Thoracic aorta (tissue), 2 donors: ENCODE measurements around the gene TFEB. TPM values are rescaled to one million over a fixed set of nuclear protein-coding genes. Genes with fewer than 3 reads are reported as not detected.

ENCODE experiments used
- ATAC-seq: fragments of 150-250 bp; one replicate; pipeline ENCODE4 v1.8.0; 2017; ENCODE audit warnings: low read depth; ENCODE audit not compliant: insufficient number of reproducible peaks, low FRiP score
- DNase-seq: peaks from one replicate; pipeline ENCODE4 v3.0.0-alpha.2; 2020; ENCODE audit warnings: low spot score
- H3K27ac ChIP-seq, 2 donors: fragments of 200-600 bp; sonication (generic); 1 replicate in 1 of 2; 2 replicates in 1 of 2; pipeline ENCODE4 v1.5.1; 2016; ENCODE audit warnings: mild to moderate bottlenecking in 2 of 2, moderate library complexity in 2 of 2
- H3K27me3 ChIP-seq: fragments of 200-600 bp; sonication (generic); replicated peaks from 2 replicates; pipeline ENCODE4 v1.6.0; 2016; ENCODE audit warnings: mild to moderate bottlenecking; ENCODE audit not compliant: insufficient read depth
- H3K36me3 ChIP-seq: fragments of 200-600 bp; sonication (generic); one replicate; pipeline ENCODE4 v1.5.1; 2016
- H3K4me1 ChIP-seq, 2 donors: fragments of 200-600 bp; sonication (generic); 1 replicate in 1 of 2; 2 replicates in 1 of 2; pipeline versions ENCODE4 v1.5.1 to v1.6.0; 2016; ENCODE audit warnings: low read depth in 2 of 2, mild to moderate bottlenecking in 1 of 2; ENCODE audit not compliant: control insufficient read depth in 1 of 2
- H3K4me3 ChIP-seq: fragments of 200-600 bp; sonication (generic); 2 replicates; pipeline ENCODE4 v1.5.1; 2016; ENCODE audit warnings: mild to moderate bottlenecking
- H3K9me3 ChIP-seq: fragments of 200-600 bp; sonication (generic); 2 replicates; pipeline ENCODE4 v1.5.1; 2016
- CTCF ChIP-seq: fragments of 200-600 bp; sonication (generic); IDR thresholded peaks from one replicate; pipeline ENCODE4 v1.5.1; 2019; ENCODE audit warnings: antibody characterized with exemption
- total RNA-seq, 2 donors: library from RNA; depleted of rRNA; stranded (reverse); fragments of >200 nt; gene quantifications; one replicate each; pipeline versions ENCODE4 v1.1.0 to v1.2.3, GENCODE V29; 2016

The TFEB gene
- total RNA-seq, 2 donors from 2014 or later = 22.9 to 23.8 TPM

GRCh38 chr6:41741625-41742490, 6.5 kb upstream of the TFEB start:
- H3K9me3 ChIP-seq = no peaks in the 10 kb centered on the region
- ATAC-seq (no peak), DNase-seq (no peak)
- no peak overlapping the region for H3K27ac ChIP-seq
- no peaks in the 10 kb centered on the region for H3K4me1 ChIP-seq
- no peaks in the 10 kb centered on the region for H3K27me3 ChIP-seq
- no peak for TF ChIP-seq CTCF
- no peak overlapping the region for H3K4me3 ChIP-seq
- no peaks in the 10 kb centered on the region for H3K36me3 ChIP-seq

- H3K4me3 ChIP-seq = no peak overlapping the region
- ATAC-seq (no peak), DNase-seq (no peak)
- H3K9me3 ChIP-seq = no peaks in the 10 kb centered on the region
- H3K27ac ChIP-seq = no peak overlapping the region
- H3K4me1 ChIP-seq = peaks cover 0 to 4% of the 10 kb centered on the region in 2 donors
- H3K27me3 ChIP-seq = no peaks in the 10 kb centered on the region
- no peak for TF ChIP-seq CTCF
- no peaks in the 10 kb centered on the region for H3K36me3 ChIP-seq
Measured at GRCh38 chr6:41740366-41741162, 5.2 kb upstream of the TFEB start.

- Histone ChIP-seq H3K36me3 (no peaks in the 10 kb centered on the region), H3K4me1 (peaks cover 0 to 4% of the 10 kb centered on the region in 2 donors), H3K9me3 (no peaks in the 10 kb centered on the region), H3K4me3 (no peak overlapping the region), H3K27ac (no peak overlapping the region), H3K27me3 (no peaks in the 10 kb centered on the region)
- no peak for DNase-seq
- no peak for TF ChIP-seq CTCF
- ATAC-seq = no peak
Measured at GRCh38 chr6:41739041-41739440, 3.6 kb upstream of the TFEB start.

- no peak for DNase-seq
- TF ChIP-seq CTCF = no peak
- ATAC-seq = no peak
Measured at GRCh38 chr6:41737591-41738130, 2.3 kb upstream of the TFEB start.

More at GRCh38 chr6:41737591-41738130, 2.3 kb upstream of the TFEB start:
- Histone ChIP-seq H3K4me3 (no peak overlapping the region), H3K27ac (no peak overlapping the region), H3K9me3 (no peaks in the 10 kb centered on the region), H3K36me3 (no peaks in the 10 kb centered on the region), H3K27me3 (no peaks in the 10 kb centered on the region), H3K4me1 (peaks cover 8 to 17% of the 10 kb centered on the region in 2 donors)
